Spleen (tissue), 11 donors: ENCODE measurements around the gene ALKBH5. TPM values are rescaled to one million over a fixed set of nuclear protein-coding genes. Genes with fewer than 3 reads are reported as not detected.
A peak's percentile ranks its signal among the peaks of the same experiment; 100 is the strongest.

Experiments used
- DNase-seq: peaks from one replicate; pipeline ENCODE4 v3.0.0-alpha.2; 2020
- H3K27ac ChIP-seq, 8 donors: fragments of 200-600 bp; sonication (generic) in 7 of 8; 1 replicate in 4 of 8; 2 replicates in 4 of 8; pipeline versions ENCODE4 v1.5.0 to v1.8.0; 2016 to 2021; ENCODE audit warnings: inconsistent platforms in 4 of 8, mild to moderate bottlenecking in 4 of 8, moderate library complexity in 1 of 8
- H3K27me3 ChIP-seq, 7 donors: fragments of 200-600 bp; sonication (generic) in 6 of 7; replicated peaks in 1 of 7; 1 replicate in 4 of 7; 2 replicates in 3 of 7; pipeline versions ENCODE4 v1.5.0 to v1.8.0; 2016 to 2021; ENCODE audit warnings: inconsistent platforms in 3 of 7, mild to moderate bottlenecking in 1 of 7
- H3K36me3 ChIP-seq, 6 donors: fragments of 200-600 bp; sonication (generic) in 5 of 6; 1 replicate in 4 of 6; 2 replicates in 2 of 6; pipeline versions ENCODE4 v1.5.0 to v1.8.0; 2016 to 2021; ENCODE audit warnings: inconsistent platforms in 2 of 6
- H3K4me1 ChIP-seq, 6 donors: fragments of 200-600 bp; sonication (generic) in 5 of 6; 1 replicate in 3 of 6; 2 replicates in 3 of 6; pipeline versions ENCODE4 v1.5.0 to v1.8.0; 2016 to 2021; ENCODE audit warnings: inconsistent platforms in 3 of 6
- H3K4me3 ChIP-seq, 8 donors: fragments of 200-600 bp; sonication (generic) in 7 of 8; 1 replicate in 4 of 8; 2 replicates in 4 of 8; pipeline versions ENCODE4 v1.5.0 to v1.8.0; 2016 to 2021; ENCODE audit warnings: inconsistent platforms in 4 of 8, mild to moderate bottlenecking in 4 of 8, moderate library complexity in 2 of 8
- H3K9me3 ChIP-seq, 8 donors: fragments of 200-600 bp; sonication (generic) in 7 of 8; 1 replicate in 4 of 8; 2 replicates in 4 of 8; pipeline versions ENCODE4 v1.5.0 to v1.8.0; 2016 to 2021; ENCODE audit warnings: inconsistent platforms in 4 of 8
- POLR2A ChIP-seq, 3 donors: fragments of 450-650 bp; IDR thresholded peaks; one replicate each; pipeline ENCODE4 v1.5.1; 2017; ENCODE audit warnings: antibody characterized with exemption in 3 of 3, mild to moderate bottlenecking in 1 of 3
- POLR2AphosphoS5 ChIP-seq, 3 donors: sonication (generic); formaldehyde crosslinking; IDR thresholded peaks; one replicate each; pipeline ENCODE4 v1.5.1; 2017; ENCODE audit warnings: antibody characterized with exemption in 3 of 3
- WGBS, 5 donors: extraction: QIAGEN DNeasy Blood & Tissue Kit in 3 of 5; methylation state at CpG; one replicate each; pipeline versions ENCODE4 v1.1.5 to v1.1.7; 2013 to 2018; 5-methylcytosine and 5-hydroxymethylcytosine counted together
- intact Hi-C: fragments of 100-400 bp; cut with DNase I; formaldehyde crosslinking; loops from one replicate; pipeline ENCODE4 v1.15.0; 2023; ENCODE audit warnings: low total_unique reads
- polyA plus RNA-seq, 3 donors: library from polyadenylated mRNA; stranded (reverse); fragments of 200-250 nt; gene quantifications; one replicate each; pipeline ENCODE4 v1.2.1, GENCODE V29; 2013
- total RNA-seq, 7 donors: library from RNA; depleted of rRNA in 3 of 7; stranded (reverse); fragments of >200 nt in 3 of 7; fragmentation: NEBNext Ultra II Directional in 4 of 7; extraction: Animal tissue kit (Norgen Biotek cat#: 25700) in 4 of 7; gene quantifications; one replicate each; pipeline versions ENCODE4 v1.1.0 to v1.2.1, GENCODE V29; 2016 to 2021
- TF ChIP-seq, protein P1 (sequence below), 11 experiments: fragments of 200-600 bp in 7 of 11; fragments of 450-650 bp in 4 of 11; sonication (generic) in 4 of 11; IDR thresholded peaks in 8 of 11; conservative IDR thresholded peaks in 3 of 11; 1 replicate in 7 of 11; 2 replicates in 4 of 11; pipeline versions ENCODE4 v1.4.0 to v1.8.0; 2016 to 2021; ENCODE audit warnings: antibody characterized with exemption in 11 of 11, inconsistent platforms in 4 of 11, mild to moderate bottlenecking in 1 of 11
- donor health status: healthy with polysubstance abuse.
- donor health status: DM: no; HTN: no; CAD: no; lungs with moderate emphysema.
- donor health status: DM: no; HTN: no; CAD: no.
- donor health status: Bipolar disorder and iron deficiency.
- donor health status: healthy.
- donor health status: DM: no; HTN: no; CAD: no.
- donor health status: DM: yes; HTN: yes; CAD: no.

ALKBH5 gene
- total and polyA plus RNA-seq, 10 donors = 27.1 to 120 (median 94.3) TPM

GRCh38 chr17:18258356-18259038, 74.9 kb downstream of the ALKBH5 start, which contains the start of gene FLII:
Gene FLII (minus strand): TSS chr17:18258738. CDS start chr17:18258690, 48 bp downstream.
- DNase-seq = peak; percentile 93

More at GRCh38 chr17:18258356-18259038, 74.9 kb downstream of the ALKBH5 start, which contains the start of gene FLII:
- peak within 1 kb of the TSS; percentile 80 to 99 (median 96) for H3K27ac ChIP-seq
- intact Hi-C loops = no loop called here
- peaks cover 0 to 43% (median 36%) of the 10 kb centered on the region in 6 donors for H3K36me3 ChIP-seq
- peaks cover 36 to 71% (median 60%) of the 10 kb centered on the region in 6 donors for H3K4me1 ChIP-seq
- no peaks in the 10 kb centered on the region for H3K9me3 ChIP-seq
- no peaks in the 10 kb centered on the region for H3K27me3 ChIP-seq
- TF ChIP-seq POLR2A (IDR thresholded peaks at IDR 0.05) = peak in 1 of 3 donors; percentile 26
- TF ChIP-seq, protein P1, sequence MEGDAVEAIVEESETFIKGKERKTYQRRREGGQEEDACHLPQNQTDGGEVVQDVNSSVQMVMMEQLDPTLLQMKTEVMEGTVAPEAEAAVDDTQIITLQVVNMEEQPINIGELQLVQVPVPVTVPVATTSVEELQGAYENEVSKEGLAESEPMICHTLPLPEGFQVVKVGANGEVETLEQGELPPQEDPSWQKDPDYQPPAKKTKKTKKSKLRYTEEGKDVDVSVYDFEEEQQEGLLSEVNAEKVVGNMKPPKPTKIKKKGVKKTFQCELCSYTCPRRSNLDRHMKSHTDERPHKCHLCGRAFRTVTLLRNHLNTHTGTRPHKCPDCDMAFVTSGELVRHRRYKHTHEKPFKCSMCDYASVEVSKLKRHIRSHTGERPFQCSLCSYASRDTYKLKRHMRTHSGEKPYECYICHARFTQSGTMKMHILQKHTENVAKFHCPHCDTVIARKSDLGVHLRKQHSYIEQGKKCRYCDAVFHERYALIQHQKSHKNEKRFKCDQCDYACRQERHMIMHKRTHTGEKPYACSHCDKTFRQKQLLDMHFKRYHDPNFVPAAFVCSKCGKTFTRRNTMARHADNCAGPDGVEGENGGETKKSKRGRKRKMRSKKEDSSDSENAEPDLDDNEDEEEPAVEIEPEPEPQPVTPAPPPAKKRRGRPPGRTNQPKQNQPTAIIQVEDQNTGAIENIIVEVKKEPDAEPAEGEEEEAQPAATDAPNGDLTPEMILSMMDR (IDR thresholded peaks at IDR 0.05 in 8 of 11, conservative IDR thresholded peaks at IDR 0.05 in 3 of 11) = no peak
- peak; percentile 85 to 86 (median 85) for TF ChIP-seq POLR2AphosphoS5 (IDR thresholded peaks at IDR 0.05)
- WGBS, 5 donors = 0 to 1% (median 1%) methylated on average over 8 to 71 of the region's 71 CpGs
- H3K4me3 ChIP-seq = peak within 1 kb of the TSS; percentile 78 to 100 (median 98)

Other genes starting within 250 kb of the ALKBH5 start
- 10 to 100 TPM; 27.0 to 82.6 (median 56.5) TPM for gene TOM1L2, start 211.4 kb upstream of the ALKBH5 start, total RNA-seq
- gene TOM1L2, start 211.4 kb upstream of the ALKBH5 start, polyA plus RNA-seq = 10 to 100 TPM in 1 of 3 donors, 1 to 10 TPM in 2; 5.3 to 17.6 (median 7.7) TPM
- gene DRC3, start 211.0 kb upstream of the ALKBH5 start, total RNA-seq = 1 to 10 TPM in 5 of 7 donors, under 1 TPM in 2; 0.37 to 7.3 (median 2.3) TPM
- 1 to 10 TPM in 2 of 3 donors, under 1 TPM in 1; 0.93 to 2.4 (median 2.3) TPM for gene DRC3, start 211.0 kb upstream of the ALKBH5 start, polyA plus RNA-seq
- gene ATPAF2, start 144.7 kb upstream of the ALKBH5 start, total RNA-seq = 10 to 100 TPM; 25.2 to 57.1 (median 35.5) TPM
- gene ATPAF2, start 144.7 kb upstream of the ALKBH5 start, polyA plus RNA-seq = 10 to 100 TPM; 32.1 to 38.8 (median 38.8) TPM
- 10 to 100 TPM in 2 of 7 donors, 1 to 10 TPM in 5; 5.7 to 11.5 (median 9.4) TPM for gene GID4, start 144.4 kb upstream of the ALKBH5 start, total RNA-seq
- gene GID4, start 144.4 kb upstream of the ALKBH5 start, polyA plus RNA-seq = 1 to 10 TPM; 3.0 to 3.9 (median 3.7) TPM
- gene DRG2, start 95.9 kb upstream of the ALKBH5 start, total RNA-seq = 10 to 100 TPM; 38.1 to 50.7 (median 49.4) TPM
- 10 to 100 TPM; 39.3 to 69.1 (median 58.0) TPM for gene DRG2, start 95.9 kb upstream of the ALKBH5 start, polyA plus RNA-seq
- gene MYO15A, start 75.1 kb upstream of the ALKBH5 start, total RNA-seq = 1 to 10 TPM in 2 of 7 donors, under 1 TPM in 5; 0.26 to 1.9 (median 0.92) TPM
- gene MYO15A, start 75.1 kb upstream of the ALKBH5 start, polyA plus RNA-seq = 1 to 10 TPM in 1 of 3 donors, under 1 TPM in 2; 0.61 to 1.8 (median 0.74) TPM
- 10 to 100 TPM; 10.7 to 23.4 (median 18.4) TPM for gene LLGL1, start 41.8 kb downstream of the ALKBH5 start, total RNA-seq
- gene LLGL1, start 41.8 kb downstream of the ALKBH5 start, polyA plus RNA-seq = 10 to 100 TPM in 1 of 3 donors, 1 to 10 TPM in 2; 2.9 to 11.2 (median 3.4) TPM
- 100 to 1,000 TPM; 272 to 346 (median 287) TPM for gene FLII, start 74.9 kb downstream of the ALKBH5 start, total RNA-seq
- 100 to 1,000 TPM; 143 to 214 (median 211) TPM for gene FLII, start 74.9 kb downstream of the ALKBH5 start, polyA plus RNA-seq
- 10 to 100 TPM in 6 of 7 donors, 1 to 10 TPM in 1; 8.5 to 24.8 (median 13.5) TPM for gene MIEF2, start 76.8 kb downstream of the ALKBH5 start, total RNA-seq
- gene MIEF2, start 76.8 kb downstream of the ALKBH5 start, polyA plus RNA-seq = 1 to 10 TPM; 4.6 to 7.5 (median 4.8) TPM
- gene TOP3A, start 131.2 kb downstream of the ALKBH5 start, total RNA-seq = 10 to 100 TPM; 42.0 to 60.1 (median 48.2) TPM
- gene TOP3A, start 131.2 kb downstream of the ALKBH5 start, polyA plus RNA-seq = 10 to 100 TPM in 2 of 3 donors, 1 to 10 TPM in 1; 9.8 to 18.5 (median 12.7) TPM
- 10 to 100 TPM; 25.8 to 38.0 (median 32.3) TPM for gene SMCR8, start 131.5 kb downstream of the ALKBH5 start, total RNA-seq
- gene SMCR8, start 131.5 kb downstream of the ALKBH5 start, polyA plus RNA-seq = 1 to 10 TPM; 3.9 to 9.2 (median 4.0) TPM
- gene SHMT1, start 179.7 kb downstream of the ALKBH5 start, total RNA-seq = 10 to 100 TPM; 28.4 to 68.7 (median 47.8) TPM
- 10 to 100 TPM in 2 of 3 donors, 1 to 10 TPM in 1; 9.1 to 26.2 (median 18.1) TPM for gene SHMT1, start 179.7 kb downstream of the ALKBH5 start, polyA plus RNA-seq
- not detected for gene EVPLL, start 193.9 kb downstream of the ALKBH5 start, total RNA-seq
- gene EVPLL, start 193.9 kb downstream of the ALKBH5 start, polyA plus RNA-seq = not detected